ENCODE data around the gene BHLHE40. TPM values are rescaled to one million over a fixed set of nuclear protein-coding genes. Genes with fewer than 3 reads are reported as not detected.

Gene BHLHE40
- total RNA-seq, 2 donors from 2014 or later = 25.2 to 66.0 TPM

DNA sequence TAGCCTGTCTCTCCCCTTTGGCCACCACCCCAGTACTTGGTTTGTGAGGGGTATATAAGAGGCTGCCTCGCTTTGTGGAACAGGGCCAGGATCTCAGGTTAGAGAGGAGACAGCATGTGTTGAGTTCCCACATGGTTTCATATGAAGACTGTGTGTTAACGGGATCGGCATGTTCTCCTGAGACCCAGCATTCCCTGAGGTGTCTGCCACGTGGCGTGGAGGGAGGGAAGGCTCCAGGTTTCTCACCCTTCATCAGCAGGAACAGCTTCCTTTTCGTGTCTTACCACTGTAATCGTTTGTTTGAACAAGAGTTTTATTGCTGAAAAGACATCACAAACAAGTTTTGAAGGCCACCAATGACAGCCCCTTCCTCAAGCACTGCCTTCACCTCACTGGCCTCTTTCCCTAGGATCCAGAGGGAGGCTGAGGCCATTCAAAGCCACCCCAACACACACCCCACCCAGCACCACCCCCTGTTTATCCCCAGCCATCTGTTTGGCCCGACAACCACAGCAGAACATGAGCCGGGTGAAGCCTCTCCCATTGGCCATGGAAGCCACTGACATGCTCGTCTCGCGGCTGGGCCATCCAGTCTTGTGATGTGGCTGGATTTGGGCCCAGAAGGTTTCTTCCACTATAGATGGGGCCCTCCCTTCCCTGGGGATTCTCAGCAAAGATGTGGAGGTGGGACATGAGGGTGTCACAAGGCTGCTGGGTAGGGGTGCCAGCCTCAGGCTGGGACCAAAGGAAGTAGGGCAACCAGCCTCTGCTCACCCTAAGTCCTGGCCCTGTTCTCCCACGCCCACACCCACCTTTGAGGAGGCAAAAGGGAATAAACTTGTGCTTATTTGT, 10.0 kb downstream of the BHLHE40 start:
- DNase-seq = peak; percentile 64
- no peaks in the 10 kb centered on the region for H3K9me3 ChIP-seq

DNA sequence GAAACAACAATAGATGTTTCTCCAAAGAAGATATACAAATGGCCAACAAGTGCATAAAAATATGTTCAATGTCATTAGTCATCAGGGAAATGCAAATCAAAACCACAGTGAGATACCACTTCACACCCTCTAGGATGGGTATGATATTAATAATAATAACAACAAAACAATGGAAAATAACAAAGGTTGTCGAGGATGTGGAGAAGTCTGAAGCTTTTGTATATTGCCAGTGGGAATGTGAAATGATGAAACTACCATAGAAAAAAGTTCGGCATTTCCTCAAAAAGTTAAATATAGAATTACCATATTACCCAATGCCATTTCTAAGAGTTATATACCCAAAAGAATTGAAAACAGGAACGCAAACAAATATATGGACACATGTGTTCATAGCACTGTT, 10.8 kb downstream of the BHLHE40 start:
- no peaks in the 10 kb centered on the region for H3K36me3 ChIP-seq
- no peak overlapping the region for H3K27ac ChIP-seq
- no peak for DNase-seq
- peaks cover 3% of the 10 kb centered on the region for H3K4me1 ChIP-seq
- H3K4me3 ChIP-seq = no peak overlapping the region
- TF ChIP-seq, protein P1, sequence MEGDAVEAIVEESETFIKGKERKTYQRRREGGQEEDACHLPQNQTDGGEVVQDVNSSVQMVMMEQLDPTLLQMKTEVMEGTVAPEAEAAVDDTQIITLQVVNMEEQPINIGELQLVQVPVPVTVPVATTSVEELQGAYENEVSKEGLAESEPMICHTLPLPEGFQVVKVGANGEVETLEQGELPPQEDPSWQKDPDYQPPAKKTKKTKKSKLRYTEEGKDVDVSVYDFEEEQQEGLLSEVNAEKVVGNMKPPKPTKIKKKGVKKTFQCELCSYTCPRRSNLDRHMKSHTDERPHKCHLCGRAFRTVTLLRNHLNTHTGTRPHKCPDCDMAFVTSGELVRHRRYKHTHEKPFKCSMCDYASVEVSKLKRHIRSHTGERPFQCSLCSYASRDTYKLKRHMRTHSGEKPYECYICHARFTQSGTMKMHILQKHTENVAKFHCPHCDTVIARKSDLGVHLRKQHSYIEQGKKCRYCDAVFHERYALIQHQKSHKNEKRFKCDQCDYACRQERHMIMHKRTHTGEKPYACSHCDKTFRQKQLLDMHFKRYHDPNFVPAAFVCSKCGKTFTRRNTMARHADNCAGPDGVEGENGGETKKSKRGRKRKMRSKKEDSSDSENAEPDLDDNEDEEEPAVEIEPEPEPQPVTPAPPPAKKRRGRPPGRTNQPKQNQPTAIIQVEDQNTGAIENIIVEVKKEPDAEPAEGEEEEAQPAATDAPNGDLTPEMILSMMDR (IDR thresholded peaks at IDR 0.05) = no peak
- no peak overlapping the region for H3K9ac ChIP-seq (ENCODE audit: low read depth in 2 of 2, low read length in 2 of 2)
- intact Hi-C loops (cut with DNase I) = no loop called here
- no peaks in the 10 kb centered on the region for H3K9me3 ChIP-seq
- H3K27me3 ChIP-seq = no peaks in the 10 kb centered on the region

More for the DNA sequence above, 10.0 kb downstream of the BHLHE40 start:
- TF ChIP-seq, protein P1 (IDR thresholded peaks at IDR 0.05) = no peak
- peak overlapping the region; percentile 58 for H3K27ac ChIP-seq
- H3K4me1 ChIP-seq = peaks cover 3% of the 10 kb centered on the region
- peak overlapping the region in 1 of 2 donors; percentile 43 for H3K9ac ChIP-seq (ENCODE audit: low read depth in 2 of 2, low read length in 2 of 2)
- no peak overlapping the region for H3K4me3 ChIP-seq
- H3K27me3 ChIP-seq = no peaks in the 10 kb centered on the region
- intact Hi-C loops (cut with DNase I) = no loop called here
- H3K36me3 ChIP-seq = no peaks in the 10 kb centered on the region

DNA sequence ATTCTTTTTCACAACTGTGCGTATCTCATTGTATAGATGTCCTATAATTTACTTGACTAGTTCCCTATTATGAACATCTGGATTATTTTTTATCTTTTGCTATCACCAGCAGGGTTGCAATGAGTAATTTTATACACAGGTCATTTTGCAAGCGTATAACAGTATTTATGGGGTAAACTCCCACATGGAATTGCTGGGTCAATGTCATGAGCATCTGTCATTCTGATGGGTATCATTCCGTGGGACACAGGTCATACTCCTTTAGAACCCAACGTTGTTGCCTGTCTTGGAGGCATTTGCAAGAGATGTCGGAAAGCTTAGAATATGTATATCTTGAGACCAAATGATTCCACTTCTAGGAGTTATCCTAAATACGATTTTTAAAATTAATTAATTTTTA, 12.9 kb downstream of the BHLHE40 start:
- TF ChIP-seq, protein P1 (IDR thresholded peaks at IDR 0.05) = no peak
- Histone ChIP-seq H3K36me3 (no peaks in the 10 kb centered on the region), H3K9me3 (no peaks in the 10 kb centered on the region), H3K4me1 (peaks cover 3% of the 10 kb centered on the region), H3K4me3 (no peak overlapping the region), H3K27ac (no peak overlapping the region), H3K27me3 (no peaks in the 10 kb centered on the region), H3K9ac (ENCODE audit: low read depth in 2 of 2, low read length in 2 of 2) (no peak overlapping the region)
- intact Hi-C loops (cut with DNase I) = no loop called here
- DNase-seq = no peak

DNA sequence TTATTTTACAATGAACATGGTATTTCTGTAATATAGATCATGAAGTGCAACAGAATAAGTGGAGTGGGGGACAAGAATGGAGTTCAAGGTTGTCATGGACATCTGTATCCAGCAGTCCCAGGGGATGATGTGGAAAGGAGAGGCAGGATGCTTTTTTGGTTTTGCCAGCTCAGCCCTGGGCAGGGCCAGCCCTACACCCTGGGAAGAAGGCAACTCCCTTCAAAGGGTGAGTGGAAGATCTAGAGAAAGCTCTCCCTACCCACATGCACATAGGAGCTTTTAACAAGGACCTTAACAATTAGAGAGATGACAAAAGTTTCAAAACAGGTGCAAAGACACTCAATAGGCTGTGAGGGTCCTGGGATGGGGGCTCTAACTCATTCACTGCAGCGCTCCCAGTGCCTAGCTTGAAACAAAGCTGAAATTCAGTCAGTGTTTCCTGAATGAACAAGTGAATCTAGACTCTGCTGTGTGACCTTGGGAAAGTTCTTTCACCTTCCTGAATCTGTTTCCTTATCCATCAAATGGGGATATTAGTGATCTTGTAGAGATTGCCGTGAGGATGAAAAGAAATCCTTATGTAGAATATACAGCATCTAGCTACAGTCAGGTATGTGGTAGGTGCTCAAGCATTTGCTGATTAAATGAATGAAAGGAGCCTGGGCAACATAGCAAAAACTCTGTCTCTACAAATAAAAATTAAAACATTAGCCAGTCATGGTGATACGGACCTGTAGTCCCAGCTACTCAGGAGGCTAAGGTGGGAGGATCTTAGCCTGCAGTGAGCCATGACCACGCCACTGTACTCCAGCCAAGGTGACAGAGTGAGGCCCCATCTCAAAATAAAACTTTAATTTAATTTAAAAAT, 14.3 kb downstream of the BHLHE40 start:
- Histone ChIP-seq H3K36me3 (no peaks in the 10 kb centered on the region), H3K9me3 (no peaks in the 10 kb centered on the region), H3K27ac (no peak overlapping the region), H3K27me3 (no peaks in the 10 kb centered on the region), H3K9ac (ENCODE audit: low read depth in 2 of 2, low read length in 2 of 2) (peak overlapping the region in 1 of 2 donors; percentile 12), H3K4me3 (no peak overlapping the region), H3K4me1 (peaks cover 3% of the 10 kb centered on the region)
- TF ChIP-seq, protein P1 (IDR thresholded peaks at IDR 0.05) = no peak
- peak; percentile 10 for DNase-seq
- intact Hi-C loops (cut with DNase I) = no loop called here

DNA sequence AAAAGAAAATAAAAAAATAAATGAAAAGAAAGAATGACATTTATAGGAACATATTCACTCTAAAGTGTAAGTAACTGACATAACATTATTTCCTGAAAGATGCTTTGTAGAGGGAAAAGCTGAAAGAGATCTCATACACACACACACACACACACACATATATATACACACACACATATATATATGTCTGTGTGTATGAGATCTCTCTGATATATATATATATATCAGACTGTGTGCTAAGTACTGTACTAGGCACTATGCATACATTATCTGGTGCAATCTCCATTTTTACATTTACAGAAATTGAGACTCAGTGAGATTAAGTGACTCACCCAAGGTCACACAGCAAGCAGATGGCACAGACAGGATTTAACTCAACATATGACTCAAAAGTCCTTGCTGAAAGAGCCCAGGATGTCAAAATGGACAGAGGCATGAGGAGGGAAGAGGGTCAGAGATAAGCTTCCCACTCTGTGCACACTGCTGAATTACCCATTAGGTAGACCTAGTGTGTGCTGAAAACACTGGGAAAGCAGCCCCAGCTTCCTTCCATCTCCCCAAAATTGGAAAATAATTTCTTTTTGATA, 15.0 kb downstream of the BHLHE40 start:
- no peak overlapping the region for H3K9ac ChIP-seq (ENCODE audit: low read depth in 2 of 2, low read length in 2 of 2)
- intact Hi-C loops (cut with DNase I) = no loop called here

More for the DNA sequence above, 15.0 kb downstream of the BHLHE40 start:
- TF ChIP-seq, protein P1 (IDR thresholded peaks at IDR 0.05) = no peak
- peak; percentile 11 for DNase-seq
- Histone ChIP-seq H3K27me3 (no peaks in the 10 kb centered on the region), H3K4me1 (no peaks in the 10 kb centered on the region), H3K27ac (peak overlapping the region; percentile 2), H3K36me3 (no peaks in the 10 kb centered on the region), H3K4me3 (no peak overlapping the region), H3K9me3 (no peaks in the 10 kb centered on the region)
